ENCODE data around the gene MUC3A.

The MUC3A gene

DNA sequence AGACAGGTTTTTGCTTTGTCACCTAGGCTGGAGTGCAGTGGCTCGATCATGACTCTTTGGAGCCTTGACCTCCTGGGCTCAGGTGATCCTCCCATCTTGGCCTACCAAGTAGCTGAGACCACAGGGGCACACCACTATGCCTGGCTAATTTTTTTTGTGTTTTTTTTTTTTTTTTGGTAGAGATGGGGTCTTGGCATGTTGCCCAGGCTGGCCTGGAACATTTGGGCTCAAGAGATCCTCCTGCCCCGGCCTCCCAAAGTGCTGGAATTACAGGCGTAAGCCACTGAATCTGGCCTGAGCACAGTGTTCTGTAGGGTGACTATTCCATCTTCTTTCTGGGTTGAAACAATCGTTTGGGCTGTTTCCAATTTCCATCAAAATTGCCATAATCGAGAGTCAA is 1.5 kb upstream of the MUC3A start:
- DNase-seq, result no peak

DNA sequence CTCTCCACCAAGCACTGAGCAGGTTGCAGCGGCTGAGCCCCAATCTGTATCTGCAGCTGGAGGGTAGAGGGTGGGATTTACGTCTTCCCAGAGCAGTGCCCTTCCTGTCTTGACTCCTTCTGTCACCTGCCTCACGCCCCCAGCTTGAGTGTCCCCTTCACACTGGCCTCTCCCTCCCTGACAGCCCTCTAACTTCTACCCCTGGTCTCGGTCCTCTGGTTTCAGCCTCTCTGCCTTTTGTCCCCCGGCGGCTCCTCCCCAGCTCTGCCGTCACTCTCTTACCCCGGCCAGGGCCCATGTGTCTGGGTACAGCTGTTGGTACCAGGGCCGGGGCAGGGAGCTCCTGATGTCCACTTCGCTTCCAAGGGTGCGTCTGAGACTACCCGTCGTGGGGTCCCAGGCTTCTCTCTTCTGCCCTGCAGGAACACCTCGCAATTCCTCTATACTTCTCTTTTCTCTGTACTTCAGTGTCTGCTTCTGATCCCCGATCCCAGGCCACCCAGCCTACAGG is 654 bp downstream of the MUC3A start:
- no peak for DNase-seq

DNA sequence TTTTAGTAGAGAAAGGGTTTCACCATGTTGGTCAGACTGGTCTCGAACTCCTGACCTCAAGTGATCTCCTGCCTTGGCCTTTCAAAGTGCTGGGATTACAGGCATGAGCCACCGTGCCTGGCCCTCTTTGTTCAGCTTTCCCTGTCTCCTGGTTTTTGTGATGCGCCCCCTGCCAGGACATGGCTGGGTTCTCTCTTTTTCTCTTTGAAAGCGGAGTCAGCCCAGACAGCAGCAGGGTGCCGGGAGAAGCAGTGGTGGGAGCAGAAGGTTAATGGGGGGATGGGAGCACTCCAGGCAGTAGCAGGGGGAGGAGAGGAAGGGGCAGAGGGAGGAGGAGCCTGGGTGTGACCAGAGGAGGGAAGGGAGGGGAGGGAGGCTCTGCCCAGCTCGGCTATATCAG is 1.8 kb downstream of the MUC3A start:
- no peak for DNase-seq

DNA sequence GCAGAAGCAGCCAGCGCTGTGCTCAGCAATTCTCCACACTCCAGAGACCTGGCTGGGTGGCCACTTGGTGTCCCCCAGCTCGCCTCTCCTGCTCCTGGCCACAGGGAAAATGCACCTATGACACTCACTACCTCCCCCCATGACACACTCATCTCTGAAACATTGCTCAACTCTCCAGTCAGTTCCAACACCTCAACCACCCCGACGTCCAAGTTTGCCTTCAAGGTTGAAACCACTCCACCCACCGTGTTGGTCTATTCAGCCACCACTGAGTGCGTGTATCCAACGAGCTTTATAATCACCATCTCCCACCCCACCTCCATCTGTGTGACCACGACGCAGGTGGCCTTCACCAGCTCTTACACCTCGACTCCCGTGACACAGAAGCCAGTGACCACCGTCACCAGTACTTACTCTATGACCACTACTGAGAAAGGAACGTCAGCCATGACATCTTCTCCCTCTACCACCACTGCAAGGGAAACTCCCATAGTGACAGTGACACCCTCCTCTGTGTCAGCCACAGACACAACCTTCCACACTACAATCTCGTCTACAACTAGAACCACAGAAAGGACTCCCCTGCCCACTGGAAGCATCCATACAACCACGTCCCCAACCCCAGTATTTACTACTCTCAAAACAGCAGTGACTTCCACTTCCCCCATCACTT is 2.7 kb downstream of the MUC3A start:
- no peak for DNase-seq

GRCh38 chr7:100952641-100953040 is 3.3 kb downstream of the MUC3A start:
- DNase-seq, result no peak

DNA sequence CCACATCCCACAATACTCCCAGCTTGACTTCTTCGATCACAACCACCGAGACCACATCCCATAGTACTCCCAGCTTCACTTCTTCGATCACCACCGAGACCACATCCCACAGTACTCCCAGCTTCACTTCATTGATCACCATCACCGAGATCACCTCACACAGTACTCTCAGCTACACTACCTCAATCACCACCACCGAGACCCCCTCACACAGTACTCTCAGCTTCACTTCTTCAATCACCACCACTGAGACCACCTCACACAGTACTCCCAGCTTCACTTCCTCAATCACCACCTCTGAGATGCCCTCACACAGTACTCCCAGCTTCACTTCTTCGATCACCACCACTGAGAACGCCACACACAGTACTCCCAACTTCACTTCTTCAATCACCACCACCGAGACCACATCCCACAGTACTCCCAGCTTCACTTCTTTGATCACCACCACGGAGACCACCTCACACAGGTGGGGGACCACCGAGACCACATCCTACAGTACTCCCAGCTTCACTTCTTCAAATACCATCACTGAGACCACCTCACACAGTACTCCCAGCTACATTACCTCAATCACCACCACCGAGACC is 8.6 kb downstream of the MUC3A start:
- DNase-seq, result no peak

DNA sequence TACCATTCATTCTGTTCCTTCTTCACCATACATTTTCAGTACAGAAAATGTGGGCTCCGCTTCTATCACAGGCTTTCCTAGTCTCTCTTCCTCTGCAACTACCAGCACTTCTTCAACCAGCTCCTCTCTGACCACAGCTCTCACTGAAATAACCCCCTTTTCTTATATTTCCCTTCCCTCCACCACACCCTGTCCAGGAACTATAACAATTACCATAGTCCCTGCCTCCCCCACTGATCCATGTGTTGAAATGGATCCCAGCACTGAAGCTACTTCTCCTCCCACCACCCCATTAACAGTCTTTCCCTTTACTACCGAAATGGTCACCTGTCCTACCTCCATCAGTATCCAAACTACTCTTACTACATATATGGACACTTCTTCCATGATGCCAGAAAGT is 10.6 kb downstream of the MUC3A start:
- DNase-seq, result no peak

DNA sequence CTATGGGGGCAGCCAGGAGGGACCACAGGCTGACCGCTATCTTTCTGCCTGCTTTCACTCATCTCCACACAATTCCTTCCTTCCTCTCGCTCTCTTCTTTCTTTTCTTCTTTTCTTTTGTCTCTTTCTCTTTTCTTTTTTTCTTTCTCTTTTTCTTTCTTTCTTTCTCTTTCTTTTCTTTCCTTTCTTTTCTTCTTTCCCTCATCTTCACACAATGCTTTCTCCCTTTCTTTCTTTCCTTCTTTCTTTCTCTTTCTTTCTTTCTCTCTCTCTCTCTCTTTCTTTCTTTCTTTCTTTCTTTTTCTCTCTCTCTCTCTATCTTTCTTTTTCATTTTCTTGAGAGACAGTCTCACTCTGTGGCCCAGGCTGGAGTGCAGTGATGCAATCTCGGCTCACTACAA is 13.2 kb downstream of the MUC3A start:
- no peak for DNase-seq

DNA sequence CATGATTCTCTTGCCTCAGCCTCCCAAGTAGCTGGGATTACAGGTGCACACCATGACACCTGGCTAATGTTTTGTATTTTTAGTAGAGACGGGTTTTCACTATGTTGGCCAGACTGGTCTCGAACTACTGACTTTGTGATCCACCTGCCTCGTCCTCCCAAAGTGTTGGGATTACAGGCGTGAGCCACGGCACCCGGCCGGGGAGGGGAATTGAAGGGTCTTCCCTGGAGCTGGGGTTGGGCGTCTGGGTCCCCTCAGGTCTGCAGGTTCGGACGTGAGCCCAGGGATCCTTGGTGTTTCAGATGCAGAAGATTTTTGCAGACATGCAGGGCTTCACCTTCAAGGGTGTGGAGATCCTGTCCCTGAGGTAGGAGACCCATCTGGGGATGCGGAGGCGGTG is 14.1 kb downstream of the MUC3A start:
- no peak for DNase-seq

DNA sequence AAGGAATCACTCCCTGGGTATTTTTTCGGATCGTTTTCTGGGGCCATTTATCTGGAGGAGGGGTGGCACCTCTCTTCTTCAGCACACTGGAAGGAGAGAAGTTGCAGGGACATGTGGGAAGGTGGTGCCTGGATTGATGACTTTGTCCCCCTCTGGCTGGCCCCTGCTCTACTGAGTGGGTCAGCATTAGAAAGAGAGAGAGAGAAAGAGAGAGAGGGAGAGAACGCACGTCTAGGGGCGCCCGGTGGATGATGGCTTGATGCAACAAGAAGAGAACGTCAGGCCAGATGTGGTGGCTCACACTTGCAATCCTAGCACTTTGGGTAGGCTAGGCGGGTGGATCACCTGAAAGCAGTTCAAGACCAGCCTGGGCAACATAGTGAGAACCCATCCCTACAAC is 14.5 kb downstream of the MUC3A start:
- DNase-seq, result no peak

DNA sequence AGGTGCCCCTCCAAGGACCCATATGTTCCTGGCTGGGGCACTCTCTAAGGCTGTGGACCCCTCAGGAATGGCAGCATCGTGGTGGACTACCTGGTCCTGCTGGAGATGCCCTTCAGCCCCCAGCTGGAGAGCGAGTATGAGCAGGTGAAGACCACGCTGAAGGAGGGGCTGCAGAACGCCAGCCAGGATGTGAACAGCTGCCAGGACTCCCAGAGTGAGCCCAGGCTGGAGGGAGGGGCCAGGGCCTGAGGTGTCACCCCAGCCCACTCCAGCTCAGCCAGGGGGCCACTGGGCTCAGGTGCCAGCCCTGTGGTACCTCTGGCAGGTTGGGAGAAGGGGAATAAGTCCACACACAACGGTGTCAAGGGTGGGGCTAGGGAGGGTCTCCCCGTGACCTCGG is 15.3 kb downstream of the MUC3A start:
- DNase-seq, result no peak

DNA sequence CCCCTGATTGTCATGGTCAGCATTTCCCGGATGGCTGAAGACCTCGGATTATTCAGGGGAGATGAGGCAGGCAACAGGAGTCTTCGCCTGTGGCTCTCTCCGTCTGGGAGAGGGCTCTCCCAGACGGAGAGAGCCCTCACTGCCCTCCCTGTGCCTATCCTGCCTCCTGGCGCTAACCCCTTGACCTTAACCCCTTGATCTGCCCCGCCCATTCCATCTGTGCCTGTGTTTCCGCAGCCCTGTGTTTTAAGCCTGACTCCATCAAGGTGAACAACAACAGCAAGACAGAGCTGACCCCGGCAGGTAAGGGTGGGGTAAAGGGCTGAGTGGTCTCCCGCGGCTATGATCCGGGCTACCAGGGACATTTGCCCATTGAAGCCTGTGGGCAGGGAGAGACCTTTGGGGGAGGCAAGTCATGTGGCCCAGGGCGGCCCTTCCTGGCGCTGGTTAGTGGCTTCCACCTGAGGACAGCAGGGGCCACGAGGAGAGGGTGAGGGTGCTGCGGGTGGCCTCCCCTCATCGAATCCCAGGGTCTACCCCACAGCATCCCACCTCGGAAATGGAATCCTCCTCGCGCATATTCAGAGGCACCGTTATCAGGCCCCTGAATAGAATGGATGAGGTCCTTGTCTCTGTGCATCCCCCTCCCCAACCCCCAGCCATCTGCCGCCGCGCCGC is 15.8 kb downstream of the MUC3A start:
- no peak for DNase-seq

GRCh38 chr7:100965723-100966541 is 16.6 kb downstream of the MUC3A start:
- DNase-seq, result no peak

DNA sequence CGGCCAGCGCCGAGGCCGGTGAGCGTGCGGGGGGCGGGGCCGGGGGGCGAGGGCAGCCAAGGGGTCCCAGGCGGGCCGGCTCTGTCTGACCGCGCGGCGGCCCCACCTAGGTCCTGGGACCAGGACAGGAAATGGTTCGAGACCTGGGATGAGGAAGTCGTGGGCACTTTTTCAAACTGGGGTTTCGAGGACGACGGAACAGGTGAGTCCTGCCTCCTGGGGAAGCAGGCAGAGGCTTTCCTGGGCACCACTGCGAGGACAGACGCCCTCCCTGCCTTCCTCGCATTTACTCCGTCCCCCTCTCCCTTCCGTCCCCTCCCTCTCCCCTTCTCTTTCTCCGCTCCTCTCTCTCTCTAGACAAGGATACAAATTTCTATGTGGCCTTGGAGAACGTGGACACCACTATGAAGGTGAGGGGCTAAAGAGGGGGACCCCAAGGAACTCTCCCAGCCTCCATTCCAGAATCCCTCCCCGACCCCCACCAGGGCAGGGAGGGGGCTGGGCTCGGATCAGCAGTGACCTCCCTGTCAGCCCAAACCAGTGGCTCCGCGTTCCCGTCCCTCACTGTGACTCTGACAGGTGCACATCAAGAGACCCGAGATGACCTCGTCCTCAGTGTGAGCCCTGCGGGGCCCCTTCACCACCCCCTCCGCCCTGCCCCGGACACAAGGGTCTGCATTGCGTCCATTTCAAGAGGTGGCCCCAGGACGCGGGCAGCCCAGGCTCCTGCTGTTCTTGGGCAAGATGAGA is 17.4 kb downstream of the MUC3A start:
- no peak for DNase-seq

- no peak for DNase-seq
Measured at GRCh38 chr7:100967292-100967863, 18.0 kb downstream of the MUC3A start.

- DNase-seq, result no peak
Measured at GRCh38 chr7:100968031-100968430, 18.7 kb downstream of the MUC3A start.

GRCh38 chr7:100968650-100969049 is 19.3 kb downstream of the MUC3A start:
- no peak for DNase-seq

GRCh38 chr7:100969066-100969615 is 19.8 kb downstream of the MUC3A start, which contains the start of gene MUC12:
Gene MUC12, plus strand, starts transcription at chr7:100969565. Its CDS starts 58 bp downstream, at chr7:100969623.
- DNase-seq, result no peak

- no peak for DNase-seq
Measured at GRCh38 chr7:100971111-100972001, 22.0 kb downstream of the MUC3A start.

DNA sequence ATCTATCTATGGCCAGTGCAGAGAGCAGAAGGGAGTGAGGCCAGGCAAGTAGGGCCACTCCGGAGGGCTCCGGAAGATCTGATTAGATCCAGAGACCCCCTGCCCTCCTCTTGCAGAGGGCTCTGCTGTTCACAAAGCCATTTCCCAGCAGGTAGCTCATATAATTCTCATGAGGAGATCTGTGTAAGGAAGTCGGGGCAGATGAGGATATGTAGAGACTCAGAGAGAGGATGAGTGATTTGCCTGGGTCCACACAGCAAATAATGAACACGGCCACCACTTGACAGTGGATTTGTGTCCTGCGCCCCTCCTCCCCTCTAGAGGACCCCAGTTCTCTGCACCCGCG is 22.6 kb downstream of the MUC3A start:
- no peak for DNase-seq

DNA sequence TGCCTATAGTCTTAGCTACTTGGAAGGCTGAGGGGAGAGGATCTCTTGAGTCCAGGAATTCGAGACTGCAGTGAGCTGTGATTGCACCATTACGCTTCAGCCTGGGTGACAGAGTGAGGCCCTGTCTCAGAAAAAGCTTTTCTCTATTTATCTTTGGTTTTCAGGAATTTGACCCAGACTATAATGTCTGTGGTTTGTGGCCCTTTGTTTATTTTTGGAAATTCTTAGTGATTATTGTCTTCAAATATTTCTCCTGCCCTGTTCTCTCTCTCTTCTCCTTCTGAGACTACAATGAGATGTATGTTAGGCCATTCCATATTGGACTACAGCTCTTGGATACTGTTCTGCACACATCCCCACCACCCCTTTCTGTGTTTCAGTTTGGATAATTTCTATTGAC is 24.7 kb downstream of the MUC3A start:
- no peak for DNase-seq
